Measurements from ENCODE around the gene ZNF468. TPM values are rescaled to one million over a fixed set of nuclear protein-coding genes. Genes with fewer than 3 reads are reported as not detected.
"Not testable (repeated sequence)": the region's sequence is repeated elsewhere in the genome, so short reads cannot be mapped to it uniquely, and the experiment has no call there.

Gene ZNF468
- total RNA-seq, 1 experiment from 2014 or later = 34.7 TPM

- peaks cover 43% of the 10 kb centered on the region for H3K9me3 ChIP-seq (ENCODE audit: control insufficient read depth, low read depth, low read length)
- H3K4me2 ChIP-seq (ENCODE audit: insufficient read depth, insufficient read length, low read length); H3K9ac ChIP-seq (ENCODE audit: extremely low read depth, insufficient read length, low read length); H3K79me1 ChIP-seq (ENCODE audit: insufficient read depth, low read depth, low read length, poor library complexity, severe bottlenecking); H3K56ac ChIP-seq (ENCODE audit: insufficient read length, low read depth, low read length); H3K14ac ChIP-seq (ENCODE audit: insufficient read depth, low read length); H3K4me3 Mint-ChIP-seq; H3K79me2 ChIP-seq (ENCODE audit: insufficient read depth, low read length); H3K23ac ChIP-seq (ENCODE audit: insufficient read length, low read depth, low read length); H2BK5ac ChIP-seq (ENCODE audit: insufficient read length, low read length); DNase-seq; H2BK15ac ChIP-seq (ENCODE audit: low read depth, low read length); H2BK120ac ChIP-seq (ENCODE audit: low read depth, low read length, poor library complexity, severe bottlenecking); H2BK20ac ChIP-seq (ENCODE audit: low read depth, low read length, poor library complexity, severe bottlenecking); H2AFZ ChIP-seq (ENCODE audit: low read length); H3K27me3 ChIP-seq (ENCODE audit: insufficient read depth, low read length); H3K27me3 Mint-ChIP-seq (ENCODE audit: low read depth); H3K27ac ChIP-seq (ENCODE audit: insufficient read length, low read depth, low read length); H3K4ac ChIP-seq (ENCODE audit: low read depth, low read length); H3K4me1 Mint-ChIP-seq; H3K18ac ChIP-seq (ENCODE audit: insufficient read length, low read depth, low read length); H2AK5ac ChIP-seq (ENCODE audit: insufficient read length, low read length); H4K20me1 ChIP-seq (ENCODE audit: control insufficient read depth, insufficient read depth, insufficient read length); H3K4me1 ChIP-seq (ENCODE audit: insufficient read depth, low read length); H4K5ac ChIP-seq (ENCODE audit: insufficient read length, low read depth, low read length); H3K27ac Mint-ChIP-seq; H4K8ac ChIP-seq (replicated peaks; ENCODE audit: insufficient read length, low read depth, low read length); H3K23me2 ChIP-seq (ENCODE audit: insufficient read length, low read depth, low read length, poor library complexity, severe bottlenecking); H3T11ph ChIP-seq (ENCODE audit: low read length); H4K91ac ChIP-seq (ENCODE audit: insufficient read length, low read depth, low read length); H2BK12ac ChIP-seq (ENCODE audit: insufficient read length, low read depth, low read length): not testable (repeated sequence)
- WGBS (ENCODE audit: extremely low coverage, insufficient read length, low lambda C conversion rate) = no CpG with 5 or more reads among the region's 10 CpGs
- H3K9me3 Mint-ChIP-seq = peaks cover 43 to 46% of the 10 kb centered on the region in 2 experiments
- peaks cover 74 to 81% (median 80%) of the 10 kb centered on the region in 3 experiments for H3K36me3 Mint-ChIP-seq (ENCODE audit: insufficient read depth in 1 of 3, low read depth in 3 of 3)
These were observed 16.5 kb downstream of the ZNF468 start for GRCh38 chr19:52840825-52841465.

- not testable (repeated sequence) for H2BK20ac ChIP-seq (ENCODE audit: low read depth, low read length, poor library complexity, severe bottlenecking); H3K14ac ChIP-seq (ENCODE audit: insufficient read depth, low read length); H2BK5ac ChIP-seq (ENCODE audit: insufficient read length, low read length); H2BK120ac ChIP-seq (ENCODE audit: low read depth, low read length, poor library complexity, severe bottlenecking); H3K4me2 ChIP-seq (ENCODE audit: insufficient read depth, insufficient read length, low read length); H3K23ac ChIP-seq (ENCODE audit: insufficient read length, low read depth, low read length); H4K8ac ChIP-seq (replicated peaks; ENCODE audit: insufficient read length, low read depth, low read length); H3K4me1 ChIP-seq (ENCODE audit: insufficient read depth, low read length); H3K4me3 Mint-ChIP-seq; H4K5ac ChIP-seq (ENCODE audit: insufficient read length, low read depth, low read length); H3K27me3 ChIP-seq (ENCODE audit: insufficient read depth, low read length); H3K79me2 ChIP-seq (ENCODE audit: insufficient read depth, low read length); H3T11ph ChIP-seq (ENCODE audit: low read length); H3K27ac ChIP-seq (ENCODE audit: insufficient read length, low read depth, low read length); H3K23me2 ChIP-seq (ENCODE audit: insufficient read length, low read depth, low read length, poor library complexity, severe bottlenecking); H2AK5ac ChIP-seq (ENCODE audit: insufficient read length, low read length); H4K20me1 ChIP-seq (ENCODE audit: control insufficient read depth, insufficient read depth, insufficient read length); H3K4ac ChIP-seq (ENCODE audit: low read depth, low read length); H4K91ac ChIP-seq (ENCODE audit: insufficient read length, low read depth, low read length); H3K9ac ChIP-seq (ENCODE audit: extremely low read depth, insufficient read length, low read length); H3K18ac ChIP-seq (ENCODE audit: insufficient read length, low read depth, low read length); H2BK15ac ChIP-seq (ENCODE audit: low read depth, low read length); DNase-seq; H3K27ac Mint-ChIP-seq; H2BK12ac ChIP-seq (ENCODE audit: insufficient read length, low read depth, low read length); H3K27me3 Mint-ChIP-seq (ENCODE audit: low read depth); H3K9me3 ChIP-seq (ENCODE audit: control insufficient read depth, low read depth, low read length); H3K56ac ChIP-seq (ENCODE audit: insufficient read length, low read depth, low read length); H3K79me1 ChIP-seq (ENCODE audit: insufficient read depth, low read depth, low read length, poor library complexity, severe bottlenecking); H2AFZ ChIP-seq (ENCODE audit: low read length)
- Mint-ChIP-seq H3K4me1 (peaks cover 16% of the 10 kb centered on the region in 2 experiments), H3K36me3 (ENCODE audit: insufficient read depth in 1 of 3, low read depth in 3 of 3) (peaks cover 12 to 15% (median 14%) of the 10 kb centered on the region in 3 experiments), H3K9me3 (peaks cover 8 to 10% of the 10 kb centered on the region in 2 experiments; a peak in 4 of 5 replicates)
- no CpG with 5 or more reads among the region's 1 CpG for WGBS (ENCODE audit: extremely low coverage, insufficient read length, low lambda C conversion rate)
These were observed 23.1 kb downstream of the ZNF468 start for GRCh38 chr19:52834289-52834688.
